ENCODE data around the gene RRP15.
A peak's percentile ranks its signal among the peaks of the same experiment; 100 is the strongest.
"Not testable (repeated sequence)": the region's sequence is repeated elsewhere in the genome, so short reads cannot be mapped to it uniquely, and the experiment has no call there.

RRP15 gene

GRCh38 chr1:218297867-218298266 is 12.8 kb downstream of the RRP15 start:
- DNase-seq: no peak

DNA sequence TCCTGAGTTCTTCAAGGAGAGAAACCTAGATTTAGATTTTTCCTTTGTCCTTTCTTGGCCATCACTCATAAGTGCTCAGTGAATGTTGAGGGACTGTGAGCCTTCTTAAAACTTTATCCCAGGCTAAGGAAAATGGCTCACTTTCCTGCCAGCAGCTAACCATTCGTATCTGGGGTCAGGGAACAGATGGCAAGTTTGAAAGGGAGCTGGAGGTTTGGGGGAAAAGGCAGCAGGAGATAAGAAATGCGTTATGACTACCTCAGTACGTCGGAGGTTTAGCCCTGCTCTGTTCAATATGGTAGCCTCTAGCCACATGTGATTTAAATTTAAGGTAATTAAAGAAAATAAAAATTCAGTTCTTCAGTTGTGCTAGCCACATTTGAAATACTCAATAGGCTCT is 13.3 kb downstream of the RRP15 start:
- no peak for DNase-seq

GRCh38 chr1:218299416-218299815 is 14.3 kb downstream of the RRP15 start:
- peak; percentile 24 for DNase-seq

DNA sequence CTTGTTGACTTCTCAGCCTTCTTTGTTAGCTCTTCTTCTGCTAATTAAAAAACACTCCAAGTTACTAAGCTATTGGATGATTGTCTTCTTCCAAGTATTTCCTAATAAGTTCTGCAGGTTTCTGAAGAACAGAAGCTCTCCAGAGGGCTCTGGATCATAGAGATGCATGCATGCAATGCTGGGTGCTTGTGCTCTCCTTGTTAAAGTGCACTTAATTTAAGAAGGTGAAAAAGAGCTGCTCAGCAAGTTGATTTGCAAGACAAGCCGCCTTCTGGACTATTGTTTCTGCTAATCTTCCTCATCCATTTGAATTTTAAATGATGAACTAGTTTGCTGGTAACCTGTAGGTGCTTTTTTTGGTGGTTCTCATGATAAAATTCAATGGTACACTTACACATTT is 16.1 kb downstream of the RRP15 start:
- DNase-seq: no peak

- no peak for DNase-seq
Observed at GRCh38 chr1:218302155-218302554, 17.1 kb downstream of the RRP15 start.

DNA sequence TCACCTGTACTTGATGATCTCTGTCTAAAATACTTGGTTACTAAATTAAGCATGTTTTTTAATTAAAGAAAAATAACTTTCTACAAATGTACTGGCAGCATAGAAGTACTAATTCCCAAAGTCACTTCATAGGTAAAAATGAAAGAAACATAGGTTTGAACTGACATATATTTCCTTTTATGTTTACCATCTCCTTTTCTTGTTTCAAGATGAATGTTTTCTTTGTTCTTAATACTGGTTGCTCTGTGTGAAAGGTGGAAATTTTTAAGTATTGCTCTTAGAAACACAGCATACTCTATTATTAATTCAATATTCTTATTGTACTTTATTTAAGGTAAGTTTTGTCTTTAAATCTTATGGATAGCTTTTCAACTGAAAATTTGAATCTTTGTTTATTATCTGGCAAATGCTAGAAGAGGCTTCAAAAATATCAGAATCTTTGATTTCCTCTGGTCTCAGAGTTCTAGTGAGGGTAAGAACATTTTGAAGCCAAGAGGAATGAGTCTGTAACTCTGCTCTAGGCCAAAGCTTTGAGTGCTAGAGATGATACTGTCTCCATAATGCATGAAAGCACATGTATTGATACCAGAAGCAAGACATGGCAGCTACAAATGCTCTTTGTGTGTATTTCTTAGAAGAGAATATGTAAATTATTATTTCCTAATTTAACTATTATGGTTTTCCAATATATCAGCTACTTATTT is 18.2 kb downstream of the RRP15 start:
- DNase-seq: no peak

DNA sequence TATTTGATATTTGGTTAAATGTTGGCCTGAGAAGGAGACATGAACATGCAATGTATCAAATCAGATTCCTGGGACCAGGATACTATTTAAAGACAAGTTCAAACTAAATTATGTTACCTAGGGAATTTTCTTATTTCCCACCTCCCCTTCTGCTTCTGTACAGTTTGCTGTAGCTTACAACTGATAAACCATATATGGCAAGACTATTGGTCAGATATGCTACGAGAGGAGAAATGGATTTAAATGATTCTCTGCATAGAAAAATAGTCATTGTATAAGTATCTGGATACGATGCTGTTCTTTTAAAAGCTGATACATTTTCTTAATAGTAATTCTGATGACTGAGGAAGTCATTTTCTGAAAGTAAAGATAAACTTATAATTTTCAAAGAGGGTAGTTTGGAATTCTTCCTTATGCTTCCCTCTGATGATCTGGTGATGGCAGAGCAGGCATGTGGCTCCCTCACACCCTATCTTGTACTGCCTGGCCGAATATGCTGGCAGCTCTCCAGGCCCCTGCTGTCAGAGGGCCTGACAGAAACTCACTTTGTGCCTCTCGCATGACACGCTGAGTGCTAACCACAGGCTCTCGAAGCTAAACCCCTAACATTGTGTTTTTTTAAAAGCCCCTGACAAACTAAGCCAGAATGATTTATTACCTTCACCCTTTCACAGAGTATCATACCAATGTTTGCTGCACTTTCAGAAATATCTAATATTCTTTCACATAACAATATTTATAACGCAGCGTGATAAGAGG is 19.4 kb downstream of the RRP15 start:
- no peak for DNase-seq

GRCh38 chr1:218305472-218306064 is 20.5 kb downstream of the RRP15 start:
- no peak for DNase-seq

DNA sequence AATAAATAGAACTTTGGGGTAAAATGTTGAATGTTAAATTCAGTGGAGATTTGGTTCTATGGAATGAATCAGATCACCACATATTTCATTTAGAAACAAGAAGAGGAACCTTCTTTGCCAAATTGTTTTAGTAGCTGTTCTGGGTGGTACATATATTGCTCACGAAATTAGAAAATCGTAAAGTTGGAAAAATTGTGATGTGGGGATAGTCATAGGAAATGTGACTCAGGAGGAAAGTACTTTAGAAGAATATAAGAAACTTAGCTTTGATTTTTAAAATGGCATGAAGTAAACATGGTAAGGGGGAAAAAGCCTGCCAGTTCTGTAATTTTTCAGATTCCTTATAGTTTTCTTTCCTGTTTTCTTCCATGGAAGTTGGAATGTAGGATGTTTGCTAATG is 27.4 kb downstream of the RRP15 start:
- peak; percentile 21 for DNase-seq

DNA sequence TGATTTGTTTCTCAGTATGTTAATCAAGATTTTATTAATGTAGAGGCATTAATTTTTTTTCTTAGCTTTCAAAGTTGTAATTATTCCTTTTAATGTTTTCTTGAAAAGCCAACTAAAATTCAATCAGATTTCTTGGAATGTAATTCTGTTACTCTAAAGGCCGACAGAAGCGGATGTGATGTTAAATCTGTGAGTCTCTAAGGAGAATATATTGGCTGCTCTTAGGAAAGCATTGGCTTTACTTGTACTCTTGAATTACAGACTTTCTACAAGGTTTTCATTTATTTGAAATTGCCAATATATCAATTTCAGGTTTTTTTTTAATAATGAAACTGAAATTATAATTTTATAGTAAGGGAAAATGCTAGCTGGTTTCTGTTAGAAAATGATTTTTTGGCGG is 29.2 kb downstream of the RRP15 start:
- no peak for DNase-seq

- no peak for DNase-seq
Observed at GRCh38 chr1:218315638-218316037, 30.5 kb downstream of the RRP15 start.

- DNase-seq: no peak
Observed at GRCh38 chr1:218317061-218317460, 32.0 kb downstream of the RRP15 start.

- DNase-seq: not testable (repeated sequence)
Observed at GRCh38 chr1:218320182-218320581, 35.1 kb downstream of the RRP15 start.

DNA sequence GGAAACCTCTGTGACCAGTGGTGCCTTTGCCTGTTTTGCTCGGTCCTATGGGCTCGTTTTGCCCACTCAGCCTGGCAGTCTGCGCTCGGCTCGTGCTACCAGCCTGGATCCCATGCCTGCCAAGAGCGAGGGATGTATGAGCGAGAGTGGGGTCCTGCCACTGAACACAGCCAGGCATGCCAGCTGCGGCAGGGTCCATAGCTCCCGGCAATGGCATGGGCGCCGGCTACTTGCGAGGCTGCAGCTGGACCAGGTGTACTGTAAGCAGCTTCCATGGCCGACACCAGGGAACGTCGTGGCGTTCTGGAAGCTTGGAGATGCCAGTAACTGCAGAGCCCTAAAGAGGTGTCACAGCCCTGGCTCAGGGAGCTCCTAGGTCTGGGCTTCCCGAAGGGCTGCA is 37.7 kb downstream of the RRP15 start:
- DNase-seq: no peak

- DNase-seq: no peak
Observed at GRCh38 chr1:218323568-218324225, 38.6 kb downstream of the RRP15 start.

- no peak for DNase-seq
Observed at GRCh38 chr1:218324226-218324580, 39.1 kb downstream of the RRP15 start.

- no peak for DNase-seq
Observed at GRCh38 chr1:218328769-218329168, 43.7 kb downstream of the RRP15 start.

GRCh38 chr1:218330043-218330623 is 45.0 kb downstream of the RRP15 start:
- DNase-seq: peak; percentile 33

- no peak for DNase-seq
Observed at GRCh38 chr1:218332416-218332815, 47.3 kb downstream of the RRP15 start.

DNA sequence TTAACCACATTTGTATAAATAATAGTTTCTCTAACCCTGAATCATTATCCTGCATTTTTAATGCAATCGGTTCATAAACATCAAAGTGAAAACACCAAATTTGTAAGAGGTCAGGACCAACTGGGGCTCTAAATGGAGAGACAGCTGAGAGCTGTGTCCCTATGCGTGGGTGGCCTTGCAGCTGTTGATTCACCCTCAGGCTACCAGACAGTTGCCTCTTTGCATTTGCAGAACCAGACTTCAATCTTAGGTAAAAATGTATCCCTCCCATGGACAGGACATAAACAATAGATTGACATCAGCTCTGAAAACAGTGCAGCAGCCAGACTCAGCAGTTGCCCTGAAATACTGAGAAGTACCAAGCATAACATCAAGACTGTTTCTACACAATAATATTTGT is 51.2 kb downstream of the RRP15 start:
- DNase-seq: no peak

DNA sequence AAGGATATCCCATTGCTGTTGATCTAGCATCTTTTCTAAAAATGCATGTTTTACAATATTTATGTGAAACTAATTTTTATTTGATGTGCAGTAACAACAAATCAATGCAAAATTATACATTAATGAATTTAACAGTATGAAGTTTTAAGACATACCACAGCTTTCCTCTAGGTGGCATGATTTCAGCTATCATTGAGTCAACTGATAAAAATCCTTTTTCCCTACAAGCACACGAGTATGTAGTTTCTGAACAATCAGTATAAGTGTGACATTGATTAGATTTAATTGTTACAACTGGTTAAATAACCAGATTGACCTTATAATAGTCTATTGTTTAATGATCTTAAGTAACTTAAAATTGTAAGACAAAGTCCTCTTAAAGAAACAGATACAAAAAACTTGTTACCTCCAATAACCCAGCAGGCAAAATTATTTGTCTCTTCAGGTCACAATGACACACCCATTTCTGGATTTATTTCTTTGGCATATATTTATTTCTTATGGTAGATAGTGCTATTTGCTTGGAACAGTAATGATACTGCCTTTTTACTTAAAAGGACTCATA is 54.3 kb downstream of the RRP15 start:
- no peak for DNase-seq

DNA sequence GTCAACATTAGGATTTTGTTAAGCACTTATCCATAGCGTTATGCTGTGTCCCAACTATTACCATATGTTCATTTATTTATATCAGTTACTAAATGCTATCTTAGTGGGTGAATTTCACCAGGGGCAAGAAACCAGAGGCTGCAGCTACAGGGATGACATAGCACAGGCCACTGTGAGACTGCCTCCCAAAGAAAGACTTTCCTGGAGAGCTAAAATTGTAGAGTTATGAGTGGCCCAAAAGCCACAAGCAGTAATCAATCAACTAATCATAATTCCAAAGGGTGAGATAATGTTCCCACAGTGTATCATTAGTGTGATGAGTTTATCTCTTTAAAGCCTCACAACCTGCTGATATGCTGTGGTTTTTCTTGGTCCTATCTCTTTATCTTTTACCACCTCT is 56.2 kb downstream of the RRP15 start:
- no peak for DNase-seq

DNA sequence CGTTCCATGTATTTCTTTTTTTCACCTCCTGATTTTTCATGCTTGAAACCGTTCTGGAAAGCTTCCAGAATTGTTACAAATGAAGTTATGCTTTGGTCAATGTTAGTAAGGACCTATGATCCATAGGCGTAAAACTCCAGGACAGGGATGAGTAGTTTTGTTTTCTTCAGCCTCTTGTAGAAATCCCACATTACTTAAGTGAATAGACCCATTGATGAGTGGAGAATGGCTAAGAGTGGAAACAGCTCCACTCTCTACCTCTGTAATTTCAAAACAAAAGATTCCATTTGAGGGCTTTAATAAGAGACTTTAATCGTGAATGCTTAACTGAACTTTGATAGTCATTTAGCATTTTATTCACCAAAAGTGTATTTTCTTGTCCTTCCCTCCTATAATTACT is 57.0 kb downstream of the RRP15 start:
- DNase-seq: no peak
